NCI-H1105 (cell line): ENCODE data around the gene MRPL49.
"Not testable (repeated sequence)": the region's sequence is repeated elsewhere in the genome, so short reads cannot be mapped to it uniquely, and the experiment has no call there.

Experiments used
- DNase-seq: peaks from one replicate; lab custom pipeline; 2025; lab: John Stamatoyannopoulos, UW

Gene MRPL49

GRCh38 chr11:65117206-65118096, 4.7 kb upstream of the MRPL49 start, which contains the start of gene ZNHIT2:
Gene ZNHIT2 (minus strand): TSS chr11:65117701. CDS start chr11:65117653, 48 bp downstream.
- DNase-seq, result peak; percentile 100

DNA sequence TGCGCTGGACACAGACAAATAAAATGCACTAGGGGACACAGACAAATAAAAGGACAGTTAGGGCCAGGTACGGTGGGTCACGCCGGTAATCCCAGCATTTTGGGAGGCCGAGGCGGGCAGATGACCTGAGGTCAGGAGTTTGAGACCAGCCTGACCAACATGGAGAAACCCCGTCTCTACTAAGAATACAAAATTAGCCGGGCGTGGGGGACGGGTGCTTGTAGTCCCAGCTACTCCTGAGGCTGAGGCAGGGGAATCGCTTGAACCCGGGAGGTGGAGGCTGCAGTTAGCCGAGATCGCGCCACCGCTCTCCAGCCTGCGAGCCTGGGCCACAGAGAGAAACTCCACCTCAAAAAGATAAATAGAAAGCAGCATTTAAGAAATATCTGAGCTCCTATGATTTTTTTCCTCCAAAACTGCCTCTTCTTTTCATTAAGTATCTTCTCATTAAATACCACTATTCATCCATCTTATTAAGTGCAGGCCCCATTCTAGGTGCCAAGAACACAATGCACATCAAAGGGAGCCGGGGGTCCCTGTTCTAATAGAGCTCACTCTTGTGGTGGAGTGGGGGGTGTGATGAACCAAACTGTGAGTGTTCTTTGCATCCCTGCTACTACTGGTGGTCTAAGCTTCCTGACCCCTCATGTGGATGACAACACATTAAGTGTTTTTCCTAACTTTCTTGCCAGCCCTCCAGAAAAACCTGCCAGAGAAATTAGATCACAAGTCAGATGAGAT, 3.9 kb upstream of the MRPL49 start:
- DNase-seq, result no peak

DNA sequence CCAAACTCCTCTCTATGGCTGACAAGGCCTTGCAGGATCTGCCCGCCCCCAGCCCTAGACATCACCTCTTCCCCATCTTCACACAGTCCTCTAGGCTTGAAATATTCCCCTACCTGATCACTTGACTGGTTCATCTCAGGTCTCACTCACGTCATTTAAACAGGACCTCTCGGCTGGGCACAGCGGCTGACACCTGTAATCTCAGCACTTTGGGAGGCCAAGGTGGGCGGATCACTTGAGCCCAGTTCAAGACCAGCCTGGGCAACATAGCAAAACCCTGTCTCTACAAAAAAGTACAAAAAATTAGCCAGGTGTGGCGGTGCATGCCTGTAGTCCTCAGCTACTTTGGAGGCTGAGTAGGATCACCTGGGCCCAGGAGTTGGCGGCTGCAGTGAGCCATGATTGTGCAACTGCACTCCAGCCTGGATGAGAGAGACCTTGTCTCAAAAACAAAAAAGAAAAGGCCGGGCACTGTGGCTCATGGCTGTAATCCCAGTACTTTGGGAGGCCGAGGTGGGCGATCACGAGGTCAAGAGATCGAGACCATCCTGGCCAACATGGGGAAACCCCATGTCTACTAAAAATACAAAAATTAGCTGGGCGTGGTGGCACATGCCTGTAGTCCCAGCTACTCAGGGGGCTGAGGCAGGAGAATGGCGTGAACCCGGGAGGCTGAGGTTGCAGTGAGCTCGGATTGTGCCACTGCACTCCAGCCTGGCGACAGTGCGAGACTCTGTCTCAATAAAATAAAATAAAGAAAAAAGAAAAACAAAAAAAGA, 3.0 kb upstream of the MRPL49 start:
- DNase-seq, result not testable (repeated sequence)

DNA sequence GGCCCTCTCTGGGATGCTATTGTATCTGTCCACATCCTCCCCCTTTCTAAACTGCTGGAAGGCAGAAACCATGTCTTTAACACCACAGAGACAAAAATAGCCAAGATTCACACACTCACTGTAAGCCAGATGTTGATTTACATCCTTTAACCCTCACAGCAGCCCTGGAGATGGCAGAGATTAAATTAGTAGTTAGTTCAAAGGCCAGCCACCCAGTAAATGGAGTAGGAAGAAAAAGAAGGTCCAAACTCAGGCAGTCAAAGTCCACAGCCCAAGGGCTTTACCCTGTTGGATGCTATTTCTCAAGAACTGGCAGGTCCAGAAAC, 2.5 kb upstream of the MRPL49 start:
- no peak for DNase-seq

GRCh38 chr11:65120831-65121230, 1.3 kb upstream of the MRPL49 start:
- DNase-seq, result no peak

GRCh38 chr11:65121447-65121864, 665 bp upstream of the MRPL49 start:
- no peak for DNase-seq

DNA sequence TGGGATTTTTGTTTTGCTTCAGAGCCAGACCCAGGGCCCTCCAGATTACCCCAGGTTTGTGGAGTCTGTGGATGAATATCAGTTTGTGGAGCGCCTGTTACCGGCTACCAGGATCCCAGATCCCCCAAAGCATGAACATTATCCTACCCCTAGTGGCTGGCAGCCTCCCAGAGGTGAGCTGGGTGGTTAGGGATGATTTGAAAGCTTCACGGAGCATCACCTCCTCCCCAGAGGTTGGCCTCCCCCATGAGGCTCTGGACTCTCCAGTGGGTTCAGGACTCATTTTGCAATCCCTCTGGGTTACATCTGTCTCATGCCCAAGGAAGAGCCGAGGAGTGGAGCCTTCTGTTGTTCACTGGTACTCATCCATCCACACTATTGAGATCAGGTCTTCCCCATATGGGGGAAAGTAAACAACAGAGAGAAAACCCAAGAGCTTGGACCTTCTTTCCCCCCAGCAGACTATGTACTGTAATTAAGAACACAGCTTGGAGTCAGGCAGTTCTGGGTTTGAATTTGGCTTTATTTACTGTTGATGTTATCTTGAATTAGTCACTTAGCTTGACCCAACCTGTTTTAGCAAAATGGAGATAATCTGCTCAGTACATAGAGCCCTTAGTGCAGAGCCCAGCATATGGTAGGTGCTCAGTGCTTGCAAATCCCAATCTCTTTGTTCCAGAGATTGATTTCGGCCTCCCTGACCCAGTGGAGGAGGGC, 2.5 kb downstream of the MRPL49 start:
- no peak for DNase-seq

DNA sequence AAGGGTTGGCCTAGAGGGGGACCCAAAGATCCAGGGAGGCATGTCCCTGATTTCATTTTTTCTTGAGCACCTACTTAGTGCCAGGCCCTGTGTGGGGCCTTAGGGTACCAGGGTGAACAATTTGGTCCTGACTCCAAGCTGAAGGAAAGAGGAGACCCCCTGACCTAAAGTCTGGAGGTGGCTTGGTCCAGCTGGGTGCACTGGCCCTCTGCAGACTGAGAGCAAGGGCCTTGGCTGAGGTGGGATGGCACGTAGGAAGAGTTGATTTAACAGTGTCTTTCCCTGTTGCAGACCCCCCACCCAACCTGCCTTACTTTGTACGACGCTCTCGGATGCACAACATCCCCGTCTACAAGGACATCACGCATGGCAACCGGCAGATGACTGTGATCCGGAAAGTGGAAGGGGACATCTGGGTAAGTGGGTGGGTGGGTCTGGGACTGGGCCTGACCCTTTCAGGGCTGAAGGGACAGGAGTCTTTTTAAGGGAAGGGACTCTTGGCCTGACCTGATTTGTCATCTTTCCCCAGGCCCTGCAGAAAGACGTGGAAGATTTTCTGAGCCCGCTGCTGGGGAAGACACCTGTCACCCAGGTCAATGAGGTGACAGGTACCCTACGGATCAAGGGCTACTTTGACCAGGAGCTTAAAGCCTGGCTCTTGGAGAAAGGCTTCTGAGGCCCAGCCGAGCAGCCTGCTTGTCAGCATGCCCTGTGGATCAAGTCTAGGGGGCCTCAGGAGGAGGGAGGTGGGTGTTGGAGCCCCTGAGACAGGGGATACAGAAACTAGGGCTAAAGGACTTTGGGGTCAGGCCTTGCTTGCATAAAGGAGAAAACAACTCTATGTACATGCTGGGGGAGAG, 3.3 kb downstream of the MRPL49 start:
- DNase-seq, result no peak

DNA sequence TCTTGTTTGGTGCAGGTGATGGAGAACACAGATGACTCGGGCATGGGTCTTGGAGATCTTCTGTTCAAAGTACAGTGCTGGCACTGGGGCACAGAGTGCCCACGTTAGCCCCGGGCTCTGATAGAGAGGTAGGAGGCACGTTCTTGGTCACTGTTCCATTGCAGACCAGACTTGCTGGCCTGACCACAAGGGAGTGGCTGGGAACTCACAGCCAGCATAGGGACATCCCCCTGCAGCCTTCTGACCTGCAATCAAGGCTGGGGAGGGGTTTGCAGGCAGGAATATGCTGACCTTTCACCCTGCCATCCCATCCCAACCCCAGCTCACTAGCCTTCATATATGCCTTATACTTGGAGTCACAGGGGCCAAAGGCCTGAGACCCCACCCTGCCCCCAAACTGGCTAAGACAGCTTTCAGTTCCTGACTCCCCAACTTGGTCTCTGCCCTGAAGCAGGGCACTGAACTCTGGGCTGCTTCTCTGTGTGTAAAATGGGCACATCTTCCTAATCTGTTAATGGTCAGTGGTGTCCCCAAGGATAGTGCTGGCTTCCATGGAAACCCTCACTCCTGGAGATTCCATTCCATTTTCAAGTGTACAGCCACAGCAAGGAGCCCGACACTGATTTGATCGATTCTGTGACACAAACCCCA, 4.6 kb downstream of the MRPL49 start:
- DNase-seq, result no peak

GRCh38 chr11:65127473-65128181, 5.5 kb downstream of the MRPL49 start:
- no peak for DNase-seq

DNA sequence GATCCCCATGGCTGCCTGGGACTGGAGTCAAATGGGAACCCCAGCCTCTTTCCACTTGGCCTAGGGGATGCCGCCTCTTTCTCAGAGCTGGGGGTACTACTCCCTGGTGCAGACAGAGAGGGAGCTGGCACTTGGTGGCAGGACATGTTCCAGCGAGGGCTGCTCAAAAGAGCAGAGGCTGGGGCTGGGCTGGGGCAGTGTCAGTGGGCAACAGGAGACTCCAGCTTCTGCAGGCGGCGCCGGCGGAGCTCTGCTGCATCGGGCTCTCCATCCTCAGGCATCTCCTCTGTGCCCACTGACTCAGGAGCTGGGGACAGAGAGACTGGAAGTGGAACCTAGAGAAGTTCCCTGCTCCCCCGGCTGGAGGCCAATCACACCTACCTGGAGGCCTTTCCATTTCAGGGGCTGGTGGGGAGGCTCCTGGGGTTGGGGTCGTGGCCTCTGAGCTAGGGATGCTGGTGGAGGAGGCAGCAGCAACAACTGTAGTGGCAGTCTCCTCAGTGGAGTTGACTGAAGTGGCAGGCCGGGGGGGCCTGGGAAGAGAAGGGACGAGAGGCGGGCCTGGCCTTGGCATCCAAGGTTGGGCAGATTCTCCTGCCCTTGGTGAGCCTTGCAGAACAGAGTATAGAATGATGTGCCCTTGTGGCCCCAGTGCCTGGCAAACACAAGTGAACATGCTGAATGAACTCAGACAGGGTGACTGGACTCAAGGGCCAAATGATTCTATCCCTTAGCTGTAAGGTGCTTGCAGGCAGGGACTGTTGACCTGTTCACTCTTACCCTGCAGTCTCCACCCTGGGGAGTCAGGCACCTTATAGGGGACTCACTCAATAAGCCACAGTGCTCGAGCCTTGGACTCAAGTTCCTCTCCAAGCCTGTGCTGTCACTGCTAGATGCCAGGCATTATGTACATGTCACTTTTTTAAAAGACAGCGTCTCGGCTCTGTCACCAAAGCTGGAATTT, 6.3 kb downstream of the MRPL49 start:
- DNase-seq, result no peak

DNA sequence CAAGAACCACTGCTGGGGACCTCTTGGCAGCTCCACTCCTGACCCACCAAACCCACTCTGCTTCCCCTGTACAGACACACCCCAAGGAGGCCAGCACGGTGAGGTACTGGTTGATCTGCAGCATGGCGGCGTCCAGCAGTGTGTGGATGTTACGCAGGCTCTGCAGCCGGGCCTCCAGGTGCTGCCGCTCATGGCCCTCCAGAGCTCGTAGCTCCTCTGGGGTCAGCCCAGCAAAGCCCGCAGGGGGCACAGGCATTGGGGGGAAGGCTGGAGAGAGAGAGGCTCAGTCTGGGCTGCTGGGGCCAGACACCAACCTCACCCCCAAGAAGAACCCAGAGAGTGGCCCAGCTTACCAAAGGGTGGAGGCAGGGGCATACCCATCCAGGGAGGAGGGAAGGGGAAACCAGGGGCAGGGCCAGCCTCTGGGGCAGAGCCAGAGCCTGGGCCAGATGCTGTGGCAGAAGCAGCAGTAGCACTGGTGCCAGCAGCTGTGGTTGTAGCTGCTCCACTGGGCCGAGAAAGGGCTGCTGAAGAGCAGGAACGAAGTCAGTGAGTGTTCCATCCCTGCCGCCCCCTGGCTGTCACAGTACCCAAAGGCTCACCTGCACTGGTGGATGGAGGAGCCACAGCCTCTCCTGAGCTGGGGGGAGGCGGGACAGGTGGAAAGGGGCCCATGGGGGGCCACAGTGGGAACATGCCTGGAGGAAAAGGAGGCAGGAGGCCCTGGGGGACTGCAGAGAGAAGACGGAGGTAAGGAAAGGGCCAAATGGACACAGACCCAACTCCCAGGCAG, 7.7 kb downstream of the MRPL49 start:
- DNase-seq, result no peak

DNA sequence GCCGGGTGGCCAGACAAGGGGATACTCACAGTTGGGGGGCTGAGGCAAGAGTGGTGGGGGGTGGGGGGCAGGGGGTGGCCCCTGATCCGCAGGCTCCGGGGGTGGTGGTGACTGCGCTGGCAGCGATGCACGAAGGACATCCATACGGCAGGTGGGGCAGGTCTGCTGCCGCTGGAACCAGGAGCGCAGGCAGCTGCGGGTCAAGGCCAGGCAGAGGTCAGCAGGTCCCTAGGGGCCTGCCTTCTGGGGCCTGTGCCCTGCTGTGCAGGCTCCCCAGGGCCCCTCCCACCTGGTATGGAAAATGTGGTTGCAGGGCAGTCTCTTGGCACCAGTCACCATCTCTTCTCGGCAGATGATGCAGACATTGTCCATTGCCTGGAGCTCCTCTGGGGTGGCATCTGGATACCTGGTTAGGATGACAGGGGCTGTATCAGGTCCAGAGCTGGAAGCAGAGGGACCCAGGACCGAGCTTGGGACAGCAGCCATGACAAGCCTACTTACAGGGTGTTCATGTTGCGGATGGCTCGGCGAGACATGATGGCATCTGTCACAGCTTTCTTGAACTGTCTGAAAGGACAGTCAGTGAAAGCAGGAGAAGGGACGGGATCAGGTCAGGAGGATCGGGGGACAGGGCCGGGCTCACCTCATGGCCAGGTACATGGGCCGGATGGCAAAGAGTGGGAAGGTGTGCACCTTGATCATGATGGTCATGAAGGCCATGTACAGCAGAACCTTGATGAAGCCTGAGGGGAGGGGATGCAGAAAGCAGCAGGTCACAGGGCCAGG, 8.7 kb downstream of the MRPL49 start:
- no peak for DNase-seq

DNA sequence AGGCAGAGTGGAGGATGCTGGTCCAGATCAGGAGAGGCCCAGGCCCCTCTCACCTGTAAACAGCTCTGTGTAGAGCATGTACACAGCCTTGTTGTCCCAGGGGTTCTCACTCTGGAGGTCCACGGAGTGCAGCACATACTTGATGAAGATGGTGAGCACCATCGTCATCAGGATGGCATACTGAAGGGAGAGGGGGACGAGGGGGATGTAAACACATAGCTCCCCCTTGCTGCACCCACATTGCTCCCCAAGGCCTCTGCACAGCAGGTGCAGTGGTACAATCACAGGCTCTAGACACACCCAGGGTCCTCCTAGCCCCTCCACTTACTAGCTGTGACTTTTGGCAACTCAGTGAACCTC, 9.3 kb downstream of the MRPL49 start:
- DNase-seq, result no peak

GRCh38 chr11:65131895-65132237, 9.7 kb downstream of the MRPL49 start:
- DNase-seq, result no peak

- no peak for DNase-seq
Measured at GRCh38 chr11:65132238-65132987, 10.3 kb downstream of the MRPL49 start.
